ENCODE data around the gene GAS6. TPM values are rescaled to one million over a fixed set of nuclear protein-coding genes. Genes with fewer than 3 reads are reported as not detected.
"Not testable (repeated sequence)": the region's sequence is repeated elsewhere in the genome, so short reads cannot be mapped to it uniquely, and the experiment has no call there.

The GAS6 gene
- total RNA-seq, 2 donors from 2014 or later, result 165 to 175 TPM

DNA sequence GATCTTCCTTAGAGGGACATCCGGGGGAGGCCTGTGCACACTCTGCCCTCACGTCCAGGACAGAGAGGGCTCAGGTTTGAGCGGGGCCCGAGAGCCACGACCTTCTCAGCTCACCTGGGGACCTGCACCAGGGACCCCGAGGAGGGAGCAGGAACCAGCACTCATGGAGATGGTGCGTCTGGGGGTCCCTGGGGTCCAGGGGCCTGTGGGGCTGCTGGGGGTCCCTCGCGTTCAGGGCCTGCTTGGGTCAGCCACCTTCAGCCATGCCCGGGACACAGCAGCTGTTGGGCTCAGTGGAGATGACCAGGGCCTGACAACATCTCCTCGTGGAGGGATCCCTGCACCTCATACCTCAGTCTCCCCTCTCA lies 57.8 kb downstream of the GAS6 start:
- ATAC-seq (no peak), DNase-seq (peak; percentile 13)

DNA sequence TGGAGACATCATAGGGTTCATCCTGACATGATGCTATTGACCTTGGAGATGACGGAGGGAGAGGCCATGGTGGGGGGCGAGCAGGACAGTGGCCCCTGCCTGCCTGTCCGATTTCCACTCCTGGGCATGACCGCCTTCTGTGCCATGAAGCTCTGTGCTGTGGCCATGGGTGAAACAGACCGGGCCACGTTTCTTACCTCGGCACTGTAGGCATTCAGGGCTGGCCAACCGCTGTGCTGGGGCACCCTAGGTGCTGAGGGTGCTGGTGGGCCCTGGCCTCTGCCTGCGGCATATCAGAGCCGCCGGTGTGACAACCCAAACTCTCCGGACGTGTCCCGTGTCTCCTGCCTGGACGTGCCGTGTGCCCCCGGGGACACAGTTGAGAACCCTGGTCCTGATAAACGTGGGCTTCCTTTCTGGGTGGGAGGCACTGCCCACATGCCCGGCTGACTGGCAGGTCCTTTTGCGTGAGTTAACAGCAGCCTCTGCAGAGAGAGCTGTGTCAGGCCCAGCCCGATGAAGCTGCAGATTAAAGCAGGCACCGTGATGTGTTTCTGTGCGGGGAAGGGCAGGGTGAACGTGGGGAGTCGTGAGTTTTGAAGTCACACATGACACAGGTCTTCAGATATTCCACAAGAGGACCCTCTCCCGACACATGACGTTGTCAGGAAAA lies 58.3 kb downstream of the GAS6 start:
- no peak for DNase-seq
- ATAC-seq, result no peak
- intact Hi-C loops (cut with DNase I), result no loop called here

More for the DNA sequence above, 57.8 kb downstream of the GAS6 start:
- intact Hi-C loops (cut with DNase I), result no loop called here

DNA sequence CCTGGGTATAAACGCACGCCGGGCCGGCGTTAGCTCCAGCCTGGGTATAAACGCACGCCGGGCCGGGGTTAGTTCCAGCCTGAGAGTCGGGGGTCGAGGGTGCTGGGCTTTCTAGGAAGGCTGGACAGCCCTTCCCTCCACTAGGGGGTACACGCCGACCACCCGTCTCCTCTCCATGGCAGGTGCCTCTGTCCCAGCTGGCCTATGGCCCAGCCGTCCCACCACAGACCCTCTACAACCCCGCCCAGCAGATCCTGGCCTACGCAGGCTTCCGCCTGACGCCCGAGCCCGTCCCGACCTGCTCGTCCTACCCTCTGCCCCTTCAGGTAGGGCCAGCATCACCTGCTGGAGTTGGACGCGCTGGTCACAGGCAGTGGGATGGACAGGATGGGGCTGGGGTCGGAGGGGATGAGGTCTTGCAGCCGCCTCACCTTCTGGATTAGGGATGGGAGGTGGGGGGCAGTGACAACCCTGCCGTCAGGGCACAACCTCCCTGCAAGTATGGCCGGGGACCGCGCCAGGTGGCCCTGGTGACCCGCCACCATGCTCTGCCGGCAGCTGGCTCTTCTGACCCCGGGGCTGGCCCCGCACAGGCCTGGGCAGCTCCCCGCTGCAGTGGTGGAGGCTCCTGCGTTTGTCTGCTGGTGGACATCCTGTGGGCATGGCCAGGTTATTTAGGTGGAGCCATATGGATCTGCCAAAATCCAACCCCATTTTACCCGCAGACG lies 59.0 kb downstream of the GAS6 start:
- intact Hi-C loops (cut with DNase I), result no loop called here
- no peak for ATAC-seq
- DNase-seq, result no peak

DNA sequence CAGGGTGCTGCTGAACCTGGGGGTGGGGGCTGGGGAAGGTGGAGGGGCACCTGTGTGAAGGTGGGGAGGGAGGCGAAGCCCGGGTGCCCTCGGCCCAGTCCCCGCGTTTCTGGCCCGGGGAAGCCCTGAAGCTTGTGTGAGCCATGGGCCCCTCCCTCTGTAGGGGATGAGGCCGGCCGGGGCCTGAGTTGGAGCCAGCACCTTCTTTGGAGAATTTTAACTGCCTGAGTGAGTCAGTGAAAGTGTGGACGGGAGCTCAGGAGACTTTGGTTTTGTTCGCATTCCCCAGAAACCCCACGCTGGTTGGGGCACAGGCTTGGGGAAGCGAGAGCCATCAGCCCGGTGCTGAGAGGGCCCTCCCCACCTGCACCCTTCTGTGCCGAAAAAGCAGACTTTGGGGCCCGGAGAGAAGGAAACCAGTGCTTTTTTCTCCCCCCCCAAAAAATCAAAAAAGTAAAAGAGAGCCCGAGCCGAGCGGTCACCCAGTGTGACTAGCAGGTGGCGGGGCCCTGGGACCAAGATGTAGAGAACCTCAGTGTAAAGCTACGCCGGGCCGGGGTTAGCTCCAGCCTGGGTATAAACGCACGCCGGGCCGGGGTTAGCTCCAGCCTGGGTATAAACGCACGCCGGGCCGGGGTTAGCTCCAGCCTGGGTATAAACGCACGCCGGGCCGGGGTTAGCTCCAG lies 59.7 kb downstream of the GAS6 start:
- ATAC-seq (peak in 1 of 2 donors; percentile 15), DNase-seq (no peak)
- intact Hi-C loops (cut with DNase I), result no loop called here

DNA sequence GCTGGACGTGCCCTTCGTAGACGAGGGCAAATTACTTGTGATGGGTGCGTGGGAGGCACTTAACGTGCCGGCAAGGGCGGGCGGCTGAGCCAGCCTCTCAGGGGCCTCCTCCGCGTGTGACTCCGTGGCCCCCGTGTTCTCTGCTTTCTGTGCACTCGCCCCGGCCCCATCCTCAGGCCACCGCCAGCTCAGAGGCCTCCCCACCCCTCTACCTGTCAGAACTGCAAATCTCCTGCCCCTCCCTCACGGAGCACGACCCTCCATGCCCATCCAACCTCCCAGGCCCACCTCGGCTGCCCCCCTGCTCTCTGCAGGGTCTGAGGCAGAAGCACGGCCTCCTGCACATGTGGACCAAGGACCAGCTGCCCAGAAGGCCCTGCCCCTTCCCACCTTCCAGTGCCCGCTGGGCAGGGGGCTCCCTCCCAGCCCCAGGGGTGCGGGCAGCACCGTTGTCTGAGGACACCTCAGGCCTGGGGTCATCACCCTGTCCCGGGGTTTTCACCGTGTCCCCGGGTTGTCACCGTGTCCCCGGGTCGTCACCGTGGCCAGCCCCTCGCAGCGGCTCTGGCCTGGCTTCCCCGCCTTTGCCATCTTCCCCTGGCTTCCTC lies 60.4 kb downstream of the GAS6 start:
- peak in 1 of 2 donors; percentile 4 for ATAC-seq
- intact Hi-C loops (cut with DNase I), result no loop called here
- DNase-seq, result no peak

DNA sequence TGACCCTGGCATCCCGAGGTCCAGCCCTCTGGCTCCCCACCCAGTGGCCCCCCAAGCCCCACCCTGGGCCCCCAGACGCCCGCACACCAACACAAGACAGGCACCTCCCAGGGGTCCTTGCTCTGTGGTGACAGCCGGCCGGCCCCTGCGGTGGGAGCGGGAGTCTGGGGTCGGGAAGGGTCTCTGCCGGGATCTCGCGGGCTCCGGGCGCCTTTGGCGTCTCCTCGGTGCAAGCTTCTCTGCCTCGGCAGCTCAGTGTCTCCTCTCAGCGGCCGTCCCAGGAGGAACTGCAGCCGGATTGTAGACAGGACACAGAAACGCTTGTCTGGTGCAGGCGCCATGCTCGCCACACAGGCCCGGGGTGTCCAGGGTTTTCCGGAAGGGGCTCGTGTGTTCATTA lies 61.1 kb downstream of the GAS6 start:
- intact Hi-C loops (cut with DNase I), result no loop called here

DNA sequence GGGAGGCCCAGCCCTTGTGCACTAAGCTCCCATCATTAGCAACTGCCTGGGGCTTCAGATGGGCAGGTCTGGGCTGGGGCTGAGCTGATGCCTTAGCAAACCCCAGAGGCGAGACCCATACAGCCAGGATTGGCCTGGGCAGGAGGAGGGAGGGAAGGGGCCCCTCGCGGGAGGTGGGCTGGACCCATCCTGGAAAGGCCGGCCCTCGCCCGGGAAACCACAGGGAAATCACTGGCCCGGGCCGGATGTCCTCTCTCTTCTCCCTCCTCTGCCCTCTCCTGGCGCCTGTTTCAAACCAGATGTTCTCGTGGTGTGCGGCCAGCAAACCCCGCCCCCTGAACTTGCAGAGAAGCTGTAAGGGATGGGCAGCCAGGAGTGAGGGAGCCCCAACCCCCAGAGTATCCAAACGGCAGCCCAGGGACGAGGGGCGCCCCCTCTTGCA lies 61.8 kb downstream of the GAS6 start:
- peak; percentile 58 to 69 for ATAC-seq
- peak; percentile 67 for DNase-seq
- intact Hi-C loops (cut with DNase I), result no loop called here

More for the DNA sequence above, 61.1 kb downstream of the GAS6 start:
- no peak for ATAC-seq
- no peak for DNase-seq

DNA sequence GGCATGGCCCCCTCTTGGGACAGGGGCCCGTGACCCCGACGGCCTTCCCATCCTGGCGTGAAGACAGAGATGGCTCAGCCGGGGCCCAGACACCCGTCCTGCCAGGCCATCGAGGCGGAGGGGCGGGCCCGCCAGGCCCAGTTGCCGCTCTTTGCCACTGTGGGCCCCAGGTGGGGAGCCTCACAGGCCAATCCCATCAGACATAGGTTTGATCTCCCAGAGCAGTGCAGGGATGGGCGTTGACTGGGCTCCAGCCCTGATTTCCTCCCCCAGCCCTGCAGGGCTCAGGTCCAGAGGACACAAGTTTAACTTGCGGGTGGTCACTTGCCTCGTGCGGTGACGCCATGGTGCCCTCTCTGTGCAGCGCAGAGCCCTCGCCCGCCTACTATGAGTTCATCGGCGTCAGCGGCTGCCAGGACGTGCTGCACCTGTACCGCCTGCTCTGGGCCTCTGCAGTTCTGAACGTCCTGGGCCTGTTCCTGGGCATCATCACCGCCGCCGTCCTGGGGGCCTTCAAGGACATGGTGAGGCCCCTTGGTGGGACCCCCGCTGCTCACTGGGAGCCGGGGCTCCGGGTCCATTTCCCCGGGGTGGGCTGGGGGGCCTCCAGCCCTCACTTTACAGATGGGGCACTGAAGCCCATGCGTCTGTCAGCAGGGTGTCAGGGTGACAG lies 62.5 kb downstream of the GAS6 start:
- intact Hi-C loops (cut with DNase I), result no loop called here
- ATAC-seq, result no peak
- DNase-seq, result no peak

DNA sequence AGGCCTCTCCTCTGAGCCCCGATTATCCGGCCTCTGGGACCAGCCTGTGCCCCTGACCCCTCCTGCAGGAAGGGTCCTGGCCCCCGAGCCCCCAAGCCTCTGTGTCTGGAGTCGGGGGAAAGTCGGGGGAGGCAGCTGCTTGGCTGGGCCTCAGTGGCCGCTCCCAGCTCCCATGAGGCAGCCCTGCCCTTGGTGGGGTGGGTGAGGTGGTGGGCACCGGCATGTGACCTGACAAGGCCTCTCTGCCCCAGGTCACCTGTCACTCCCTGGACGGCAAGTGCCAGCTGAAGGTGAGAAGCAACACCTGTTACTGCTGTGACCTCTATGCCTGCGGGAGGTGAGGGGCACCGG lies 63.3 kb downstream of the GAS6 start:
- ATAC-seq (no peak), DNase-seq (no peak)
- intact Hi-C loops (cut with DNase I), result no loop called here

DNA sequence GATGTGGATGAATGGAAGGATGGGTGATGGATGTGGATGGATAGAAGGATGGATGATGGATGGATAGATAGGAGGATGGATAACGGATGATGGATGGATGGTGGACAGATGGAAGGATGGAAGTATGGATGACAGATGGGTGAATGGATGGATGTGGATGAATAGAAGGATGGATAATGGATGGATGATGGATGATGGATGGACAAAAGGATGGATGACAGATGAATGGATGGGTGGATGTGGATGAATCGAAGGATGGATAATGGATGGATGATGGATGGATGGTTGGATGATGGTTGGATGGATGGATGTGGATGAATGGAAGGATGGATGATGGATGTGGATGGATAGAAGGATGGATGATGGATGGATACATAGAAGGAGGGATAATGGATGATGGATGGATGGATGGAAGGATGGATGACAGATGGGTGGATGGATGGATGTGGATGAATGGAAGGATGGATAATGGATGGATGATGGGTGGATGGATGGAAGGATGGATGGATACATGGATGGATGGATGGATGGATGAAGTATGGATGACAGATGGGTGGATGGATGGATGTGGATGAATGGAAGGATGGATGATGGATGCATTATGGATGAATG lies 65.6 kb downstream of the GAS6 start:
- intact Hi-C loops (cut with DNase I), result no loop called here
- DNase-seq (no peak), ATAC-seq (no peak)

DNA sequence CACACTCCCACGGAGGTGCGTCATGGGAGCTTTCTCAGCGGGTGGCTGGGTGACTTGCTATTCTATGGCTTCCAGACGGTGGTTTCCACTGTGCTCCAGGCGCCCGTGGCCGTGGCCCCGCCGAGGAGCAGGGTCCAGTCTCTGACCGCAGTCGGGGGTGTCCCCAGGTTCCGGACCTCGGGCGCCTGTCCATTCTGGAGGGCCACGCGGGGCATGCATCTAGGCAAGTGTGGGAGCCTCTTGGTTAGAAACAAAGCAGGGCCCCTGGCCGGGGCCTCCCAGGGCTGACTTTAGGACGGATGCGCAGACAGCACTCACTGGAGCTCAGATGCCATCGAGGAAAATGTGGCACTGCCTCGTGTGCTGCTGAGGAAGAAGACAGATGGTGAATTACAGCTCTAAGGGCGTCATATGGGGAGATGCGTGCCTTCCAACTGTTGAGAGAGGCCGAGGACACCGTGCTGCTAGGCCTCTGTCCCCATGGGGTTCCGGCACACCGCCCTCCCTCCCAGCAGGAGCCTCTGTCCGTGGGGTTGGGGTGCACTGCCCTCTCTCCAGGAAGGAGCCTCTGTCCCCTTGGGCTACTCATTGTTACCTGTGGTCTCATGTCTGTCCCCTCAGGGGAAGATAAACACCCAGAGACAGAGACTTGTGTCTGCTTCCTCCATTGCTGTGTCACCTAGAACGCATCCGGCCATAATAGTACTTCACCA lies 66.8 kb downstream of the GAS6 start:
- ATAC-seq, result no peak
- DNase-seq, result no peak
- intact Hi-C loops (cut with DNase I), result no loop called here

DNA sequence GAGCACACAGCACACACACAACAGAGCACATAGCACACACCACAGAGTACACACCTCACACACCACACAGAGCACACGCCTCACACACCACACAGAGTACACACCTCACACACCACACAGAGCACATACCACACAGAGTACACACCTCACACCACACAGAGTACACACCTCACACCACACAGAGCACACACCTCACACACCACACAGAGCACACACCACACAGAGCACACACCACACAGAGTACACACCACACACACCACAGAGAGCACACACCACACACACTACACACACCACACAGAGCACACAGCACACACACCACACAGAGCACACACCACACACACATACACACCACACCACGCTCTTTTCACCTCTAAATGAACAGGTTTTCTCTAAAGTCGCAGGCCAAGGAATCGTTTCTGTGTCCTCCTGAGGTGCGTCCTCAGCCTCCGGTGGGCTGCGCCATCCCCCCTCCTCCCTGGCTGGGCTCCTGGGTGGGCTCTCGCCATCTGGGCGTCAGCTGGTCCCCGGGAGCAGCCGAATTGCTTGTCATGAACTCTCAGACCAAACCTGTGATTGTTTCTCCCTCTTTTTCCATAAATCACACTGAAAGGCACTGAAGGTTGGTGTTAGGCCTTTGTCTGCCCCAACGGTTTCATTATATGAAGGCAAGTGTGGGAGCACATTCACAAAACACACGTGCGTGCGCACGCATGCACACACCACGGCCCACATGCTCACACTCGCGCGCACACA lies 67.5 kb downstream of the GAS6 start:
- intact Hi-C loops (cut with DNase I), result no loop called here
- ATAC-seq (no peak), DNase-seq (no peak)

DNA sequence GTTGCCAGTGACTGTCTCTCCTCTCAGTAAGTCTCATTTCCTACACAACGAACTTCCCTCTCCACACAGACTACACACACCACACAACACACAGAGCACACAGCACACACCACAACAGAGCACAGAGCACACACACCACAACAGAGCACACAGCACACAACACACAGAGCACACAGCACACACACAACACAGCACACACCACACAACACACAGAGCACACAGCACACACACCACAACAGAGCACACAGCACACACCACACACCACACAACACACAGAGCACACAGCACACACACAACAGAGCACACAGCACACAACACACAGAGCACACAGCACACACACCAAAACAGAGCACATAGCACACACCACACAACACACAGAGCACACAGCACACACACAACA lies 68.5 kb downstream of the GAS6 start:
- ATAC-seq; intact Hi-C loops (cut with DNase I); DNase-seq: not testable (repeated sequence)

DNA sequence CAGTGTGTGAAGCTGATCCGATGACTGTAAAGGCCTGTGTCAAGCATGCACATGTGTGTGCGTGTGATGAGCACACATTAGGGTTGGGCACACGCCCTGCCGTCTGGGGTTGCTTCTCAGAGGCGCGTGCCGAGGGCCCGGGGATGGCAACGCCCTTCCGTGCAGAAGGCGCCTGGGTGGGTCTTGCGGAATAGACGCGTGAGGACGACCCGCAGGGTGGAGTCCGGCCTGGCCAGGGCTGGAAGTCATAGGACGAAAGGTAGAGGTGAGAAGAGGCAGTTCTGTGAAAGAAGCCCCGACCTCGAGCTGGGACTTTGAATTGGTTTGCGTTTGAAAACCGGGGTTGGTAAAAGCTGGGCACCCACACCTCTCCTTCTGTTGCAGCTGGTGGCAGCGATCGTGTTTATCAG lies 69.1 kb downstream of the GAS6 start:
- ATAC-seq (no peak), DNase-seq (no peak)
- intact Hi-C loops (cut with DNase I), result no loop called here

DNA sequence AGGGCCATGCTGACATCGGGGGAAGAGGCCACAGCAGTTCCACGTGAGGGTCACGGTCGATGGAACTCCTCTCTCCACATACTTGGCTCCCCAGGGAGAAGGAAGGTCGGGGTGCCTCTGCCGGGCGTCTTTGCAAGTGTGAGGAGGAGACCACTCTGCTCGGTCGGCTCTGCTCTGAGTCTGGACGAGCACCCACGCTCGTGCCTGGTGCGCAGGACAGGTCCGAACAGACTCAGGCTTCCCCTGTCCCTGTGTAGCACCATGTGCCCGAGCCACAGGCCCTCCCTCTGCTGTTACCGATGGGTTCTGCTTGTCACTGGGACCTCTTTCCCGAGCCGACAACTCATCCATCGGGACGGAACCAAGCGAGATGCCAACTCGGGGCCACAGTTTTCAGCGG lies 69.8 kb downstream of the GAS6 start:
- ATAC-seq (no peak), DNase-seq (no peak)
- intact Hi-C loops (cut with DNase I), result no loop called here

DNA sequence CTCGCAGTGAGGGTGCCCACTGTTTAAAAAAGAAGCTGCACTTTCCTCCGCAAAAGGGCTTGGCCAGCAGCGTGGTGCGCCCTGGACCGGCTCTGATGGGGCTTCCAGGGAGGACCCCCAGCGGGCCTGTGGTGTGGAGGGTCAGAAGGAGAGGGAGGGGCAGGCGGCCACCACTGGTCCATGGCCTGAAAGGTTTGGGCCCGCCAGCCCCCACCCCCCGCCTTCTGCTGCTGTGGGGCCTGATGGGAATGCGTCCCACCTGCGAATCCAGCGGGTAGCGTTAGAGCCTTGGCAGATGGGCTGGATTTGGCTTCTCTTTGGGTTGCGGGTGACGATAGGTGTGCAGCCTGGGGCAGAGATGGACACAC lies 70.2 kb downstream of the GAS6 start:
- no peak for DNase-seq
- intact Hi-C loops (cut with DNase I), result no loop called here
- no peak for ATAC-seq

DNA sequence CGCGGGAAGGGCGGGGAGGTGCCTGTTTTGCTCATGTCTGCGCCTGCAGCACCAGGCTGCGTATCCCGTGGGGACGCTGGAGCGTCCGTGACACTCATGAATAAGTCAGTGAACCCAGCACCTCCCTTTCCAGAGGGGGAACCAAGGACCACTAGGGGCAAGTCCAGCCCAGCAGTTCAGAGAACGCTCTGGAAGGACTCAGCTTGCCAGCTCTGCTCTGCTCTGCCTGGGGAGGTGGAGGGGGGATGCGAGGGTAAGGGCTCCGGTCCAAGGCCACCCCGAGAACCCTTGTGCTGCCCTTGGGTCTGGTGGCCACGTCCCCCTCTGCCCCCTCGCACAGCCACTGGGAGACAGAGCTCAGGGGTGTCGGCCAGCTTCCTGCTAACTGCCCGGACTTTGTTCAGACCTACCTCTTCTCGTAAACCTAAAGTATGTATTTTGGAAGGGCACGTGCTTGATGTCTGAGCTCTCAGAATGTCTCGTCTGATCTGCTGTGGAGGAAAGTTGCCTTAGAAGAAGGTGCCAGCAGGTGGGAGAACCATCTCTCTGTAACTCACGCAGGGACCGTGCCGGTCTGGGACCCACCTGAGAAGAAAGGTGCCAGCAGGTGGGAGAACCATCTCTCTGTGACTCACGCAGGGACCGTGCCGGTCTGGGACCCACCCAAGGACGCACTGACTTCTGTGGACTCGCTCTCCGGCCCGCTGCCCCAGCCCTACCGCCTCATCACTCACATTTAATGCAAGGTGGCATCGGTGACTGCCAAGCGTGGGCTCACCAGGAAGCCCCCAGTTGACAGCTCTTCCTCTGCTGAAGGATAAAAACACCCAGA lies 70.8 kb downstream of the GAS6 start:
- intact Hi-C loops (cut with DNase I), result no loop called here
- DNase-seq (no peak), ATAC-seq (no peak)

Data from left cardiac atrium (tissue), 4 donors.